OCI-LY3 (cell line): ENCODE measurements around the gene TENT5C.

Experiments used
- H2AFZ ChIP-seq: fragments of 200-600, 300-600 bp; shearing (Covaris generic); 2 replicates; pipeline ENCODE4 v1.6.0; 2014; ENCODE audit warnings: antibody characterized with exemption, low read depth, low read length
- H3K27ac ChIP-seq: fragments of 200-600, 300-600 bp; sonication (generic); 2 replicates; pipeline ENCODE4 v1.5.1; 2014; ENCODE audit warnings: mild to moderate bottlenecking, low read length, moderate library complexity, mixed read lengths
- H3K27me3 ChIP-seq: fragments of 200-600, 300-600 bp; sonication (generic); 2 replicates; pipeline ENCODE4 v1.6.1; 2014; ENCODE audit warnings: low read depth, low read length, mixed read lengths
- H3K36me3 ChIP-seq: fragments of 200-600, 300-600 bp; sonication (generic); replicated peaks from 2 replicates; pipeline ENCODE3; 2014; ENCODE audit warnings: low read depth, low read length, mixed read lengths
- H3K4me1 ChIP-seq: fragments of 300-600, 200-600 bp; sonication (generic); 2 replicates; pipeline ENCODE4 v1.6.1; 2014; ENCODE audit warnings: low read length, mixed read lengths
- H3K4me2 ChIP-seq: fragments of 200-600, 300-600 bp; sonication (generic); 2 replicates; pipeline ENCODE4 v1.6.1; 2014; ENCODE audit warnings: low read length, mixed read lengths
- H3K4me3 ChIP-seq: fragments of 300-600, 200-600 bp; sonication (generic); 2 replicates; pipeline ENCODE4 v1.5.1; 2014; ENCODE audit warnings: antibody characterized with exemption, mild to moderate bottlenecking, low read length, moderate library complexity
- H3K79me2 ChIP-seq: fragments of 300-600, 200-600 bp; shearing (Covaris generic); 2 replicates; pipeline ENCODE4 v1.6.1; 2014; ENCODE audit warnings: mild to moderate bottlenecking, low read length, mixed read lengths
- H3K9ac ChIP-seq: fragments of 300-600, 200-600 bp; shearing (Covaris generic); 2 replicates; pipeline ENCODE4 v1.6.0; 2014; ENCODE audit warnings: mild to moderate bottlenecking, low read length, moderate library complexity
- H3K9me3 ChIP-seq: fragments of 200-600, 300-600 bp; shearing (Covaris generic); 2 replicates; pipeline ENCODE4 v1.6.1; 2014; ENCODE audit warnings: low read length, mixed read lengths; ENCODE audit not compliant: insufficient read depth
- H4K20me1 ChIP-seq: fragments of 200-600, 300-600 bp; sonication (generic); 2 replicates; pipeline ENCODE4 v1.6.1; 2016; ENCODE audit warnings: low read length, mixed read lengths; ENCODE audit not compliant: insufficient read depth
- CTCF ChIP-seq: fragments of 200-600, 300-600 bp; sonication (generic); IDR thresholded peaks from 2 replicates; pipeline ENCODE4 v1.5.1; 2014; ENCODE audit warnings: antibody characterized with exemption, low read length, low read depth
- EZH2phosphoT487 ChIP-seq: fragments of 200-600 bp; shearing (Covaris generic); IDR thresholded peaks from 2 replicates; pipeline ENCODE4 v1.6.1; 2018; ENCODE audit warnings: antibody characterized with exemption, mixed run types, low read depth

The TENT5C gene

DNA sequence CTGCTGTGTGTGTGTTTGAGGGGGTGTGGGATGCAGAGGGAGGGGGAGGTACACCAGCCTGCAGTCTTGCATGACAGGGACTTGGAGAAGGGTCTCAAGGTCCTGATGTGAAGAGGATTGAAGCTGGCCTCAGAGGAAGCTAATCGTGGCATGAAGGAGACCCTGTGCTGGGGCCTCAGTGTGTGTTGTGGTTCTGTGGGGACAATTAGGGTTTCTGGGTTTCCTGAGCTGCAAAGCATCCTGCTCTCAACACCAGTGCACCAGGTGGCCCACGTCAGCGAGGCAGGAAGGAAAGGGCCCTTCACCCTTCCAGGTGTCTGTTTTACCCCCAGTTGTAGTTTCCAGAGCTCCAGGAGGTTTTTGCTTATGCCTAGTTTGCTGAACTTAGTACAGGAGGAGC is 52.8 kb downstream of the TENT5C start:
- TF ChIP-seq EZH2phosphoT487 (no peak), CTCF (no peak)
- Histone ChIP-seq H3K36me3 (no peaks in the 10 kb centered on the region), H3K79me2 (no peaks in the 10 kb centered on the region), H4K20me1 (no peaks in the 10 kb centered on the region), H3K4me2 (no peak overlapping the region), H3K27ac (no peak overlapping the region), H3K9me3 (no peaks in the 10 kb centered on the region), H3K4me3 (no peak overlapping the region), H3K27me3 (peaks cover 13% of the 10 kb centered on the region; the same call in 1 of the 2 replicates), H3K9ac (no peak overlapping the region), H3K4me1 (peaks cover 90% of the 10 kb centered on the region), H2AFZ (no peak overlapping the region)

DNA sequence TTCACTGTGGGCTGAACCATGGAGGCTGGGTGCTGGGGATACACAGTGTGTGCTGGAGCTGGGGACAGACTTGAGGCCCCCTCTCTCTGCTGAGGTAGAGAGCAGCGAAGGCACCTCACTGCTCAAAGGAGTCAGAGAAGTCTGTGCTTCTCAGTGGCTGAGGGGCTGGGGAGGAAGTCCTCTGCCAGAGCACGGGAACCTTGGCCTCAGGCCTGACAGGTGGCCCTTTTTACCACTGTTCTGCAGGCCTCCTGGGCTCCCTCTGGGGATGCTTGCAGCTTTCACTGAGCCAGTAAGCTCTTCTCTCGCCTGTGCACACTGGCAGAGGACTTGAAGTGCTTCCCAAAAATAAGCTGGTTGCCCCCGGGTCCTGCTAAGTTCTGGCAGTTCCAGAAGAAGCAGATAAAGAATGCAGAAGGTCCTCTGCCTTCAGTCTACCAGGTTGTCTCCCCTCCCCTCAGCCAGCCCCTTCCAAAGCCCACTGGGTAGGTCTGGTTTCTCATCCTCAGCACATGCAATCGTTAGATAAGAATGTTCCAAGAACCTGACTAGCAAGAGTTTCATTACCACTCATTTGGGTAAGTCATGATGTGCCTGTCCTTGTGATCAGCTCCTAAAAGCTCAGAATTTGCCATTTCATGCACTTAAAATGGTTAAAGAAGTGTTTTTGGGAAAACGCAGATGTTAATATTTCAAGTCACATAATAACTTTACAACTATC is 53.9 kb downstream of the TENT5C start:
- TF ChIP-seq EZH2phosphoT487 (no peak), CTCF (no peak)
- no peak overlapping the region for H3K27ac ChIP-seq
- H3K4me2 ChIP-seq: peak overlapping the region; percentile 66

GRCh38 chr1:117660271-117660965 is 54.6 kb downstream of the TENT5C start:
- Histone ChIP-seq H3K36me3 (no peaks in the 10 kb centered on the region), H4K20me1 (no peaks in the 10 kb centered on the region), H2AFZ (no peak overlapping the region), H3K27me3 (peaks cover 13% of the 10 kb centered on the region; the same call in 1 of the 2 replicates), H3K4me3 (peak overlapping the region; percentile 29), H3K9ac (no peak overlapping the region), H3K9me3 (no peaks in the 10 kb centered on the region), H3K27ac (no peak overlapping the region), H3K4me1 (peaks cover 87% of the 10 kb centered on the region), H3K4me2 (peak overlapping the region; percentile 66), H3K79me2 (no peaks in the 10 kb centered on the region)
- TF ChIP-seq EZH2phosphoT487 (no peak), CTCF (no peak)

More for the DNA sequence above, 53.9 kb downstream of the TENT5C start:
- Histone ChIP-seq H3K4me3 (peak overlapping the region; percentile 29), H3K79me2 (no peaks in the 10 kb centered on the region), H4K20me1 (no peaks in the 10 kb centered on the region), H3K9ac (no peak overlapping the region), H3K9me3 (no peaks in the 10 kb centered on the region), H3K27me3 (peaks cover 13% of the 10 kb centered on the region; the same call in 1 of the 2 replicates), H3K4me1 (peaks cover 87% of the 10 kb centered on the region), H2AFZ (no peak overlapping the region), H3K36me3 (no peaks in the 10 kb centered on the region)

DNA sequence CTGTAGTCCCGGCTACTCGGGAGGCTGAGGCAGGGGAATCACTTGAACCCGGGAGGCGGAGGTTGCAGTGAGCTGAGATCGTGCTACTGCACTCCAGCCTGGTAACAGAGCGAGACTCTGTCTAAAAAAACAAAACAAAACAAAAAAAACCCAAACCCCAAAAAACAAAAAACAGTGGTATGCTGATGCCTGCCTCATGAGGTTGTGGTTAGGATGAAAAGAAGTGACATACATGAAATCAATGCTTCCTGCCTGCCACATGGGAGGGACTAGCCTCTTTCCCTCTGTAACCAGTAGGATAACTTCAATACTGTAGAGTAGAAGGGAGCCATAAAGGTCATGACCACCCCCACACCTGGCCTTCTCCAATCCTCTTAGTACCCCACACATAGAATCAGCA is 55.2 kb downstream of the TENT5C start:
- no peak overlapping the region for H2AFZ ChIP-seq
- peaks cover 87% of the 10 kb centered on the region for H3K4me1 ChIP-seq
- no peaks in the 10 kb centered on the region for H4K20me1 ChIP-seq
- TF ChIP-seq EZH2phosphoT487: no peak
- TF ChIP-seq CTCF: no peak
- H3K4me2 ChIP-seq: no peak overlapping the region
- no peak overlapping the region for H3K27ac ChIP-seq
- no peaks in the 10 kb centered on the region for H3K79me2 ChIP-seq
- no peaks in the 10 kb centered on the region for H3K9me3 ChIP-seq
- no peak overlapping the region for H3K4me3 ChIP-seq
- no peaks in the 10 kb centered on the region for H3K36me3 ChIP-seq
- H3K27me3 ChIP-seq: peaks cover 13% of the 10 kb centered on the region; the same call in 1 of the 2 replicates
- no peak overlapping the region for H3K9ac ChIP-seq
